ENCODE data around the gene GAB4. TPM values are rescaled to one million over a fixed set of nuclear protein-coding genes. Genes with fewer than 3 reads are reported as not detected.

GAB4 gene
- total and polyA plus RNA-seq, 10 of the 15 experiments (the other 5 are each of a cell fraction or from before 2014, with no cell fraction given): not detected

GRCh38 chr22:16961477-16962186 is 46.4 kb downstream of the GAB4 start (continued):
- no peak for TF ChIP-seq RELB (IDR thresholded peaks at IDR 0.05; ENCODE audit: low read depth)

GRCh38 chr22:16960884-16961249 is 47.2 kb downstream of the GAB4 start:
- H3K9me3 ChIP-seq (replicated peaks; ENCODE audit: control insufficient read depth, insufficient read depth, low read length): no peaks in the 10 kb centered on the region
- in situ Hi-C loops (cut with MboI): no loop called here
- TF ChIP-seq USF1 (IDR thresholded peaks at IDR 0.05; ENCODE audit: borderline replicate concordance, extremely low read length, insufficient read depth, low read depth, low read length) (no peak), ZNF217 (IDR thresholded peaks at IDR 0.05) (no peak), NRF1 (conservative IDR thresholded peaks at IDR 0.05; ENCODE audit: low read depth, low read length) (no peak), FOS (IDR thresholded peaks at IDR 0.05; ENCODE audit: borderline replicate concordance, extremely low read depth, insufficient read length) (no peak), WRNIP1 (IDR thresholded peaks at IDR 0.05; ENCODE audit: borderline replicate concordance, low read depth, low read length) (no peak), RAD21 (IDR thresholded peaks at IDR 0.05; ENCODE audit: insufficient read depth, low read depth, low read length) (no peak), CHD4 (IDR thresholded peaks at IDR 0.05) (no peak), NR2C2 (IDR thresholded peaks at IDR 0.05; ENCODE audit: borderline replicate concordance, control insufficient read depth, insufficient read length, low read depth) (no peak), ZBTB4 (CRISPR knock-in tag; IDR thresholded peaks at IDR 0.05) (no peak), YBX1 (IDR thresholded peaks at IDR 0.05) (no peak), NFYA (IDR thresholded peaks at IDR 0.05; ENCODE audit: borderline replicate concordance, low read depth, low read length) (no peak)
- DNase-seq (ENCODE audit: low read depth, low spot score) (no peak), FAIRE-seq (no peak), ATAC-seq (no peak)
- H3K4me2 ChIP-seq (ENCODE audit: control insufficient read depth, insufficient read depth): no peak overlapping the region
- RAD21 ChIA-PET (ENCODE audit: unreplicated experiment): no interaction called here
- intact Hi-C loops (cut with micrococcal nuclease; ENCODE audit: unreplicated experiment): no loop called here
- H3K27me3 ChIP-seq (replicated peaks in 1 of 2; ENCODE audit: control insufficient read depth in 2 of 2, insufficient read depth in 2 of 2, low read length in 1 of 2): no peaks in the 10 kb centered on the region
- WGBS (ENCODE audit: insufficient coverage, insufficient replicate concordance, low lambda C conversion rate, missing lambda C conversion rate): 8% methylated on average over 4 of the region's 4 CpGs
- no TSS peak for BruUV-seq (replicated peaks)
- SMC1A ChIA-PET (ENCODE audit: uncharacterized antibody, unreplicated experiment): no interaction called here
- no peaks in the 10 kb centered on the region for H4K20me1 ChIP-seq (ENCODE audit: control insufficient read depth, insufficient read depth)
- CTCF ChIA-PET: no interaction called here
- no peak overlapping the region for H3K4me3 ChIP-seq
- no peaks in the 10 kb centered on the region for H3K36me3 ChIP-seq (ENCODE audit: control insufficient read depth in 2 of 2, insufficient read depth in 2 of 2, low read length in 1 of 2)
- POLR2A ChIA-PET: no interaction called here
- H2AFZ ChIP-seq (ENCODE audit: control insufficient read depth, low read depth, low read length): no peak overlapping the region
- H3K27ac ChIP-seq (ENCODE audit: control insufficient read depth, insufficient read depth): no peak overlapping the region
- no peak overlapping the region for H3K9ac ChIP-seq (ENCODE audit: control insufficient read depth, insufficient read depth, low read length)
- no peaks in the 10 kb centered on the region for H3K4me1 ChIP-seq (ENCODE audit: control insufficient read depth, insufficient read depth, low read length)
- H3K79me2 ChIP-seq (ENCODE audit: control insufficient read depth, insufficient read depth, low read length): no peaks in the 10 kb centered on the region
